OCI-LY7 (cell line): ENCODE results near the gene AATF. TPM values are rescaled to one million over a fixed set of nuclear protein-coding genes. Genes with fewer than 3 reads are reported as not detected.

Experiments
- BruUV-seq: library from RNA; stranded (reverse); fragments of 400-500 nt; replicated peaks from 2 replicates; lab custom pipeline; 2021; lab: Mats Ljungman, UMichigan
- CTCF ChIA-PET: fragments of 300-600 bp; sonication (Branson Sonifier 250); formaldehyde crosslinking; loops from one replicate; lab custom pipeline; 2022; ENCODE audit warnings: antibody characterized with exemption; ENCODE audit not compliant: unreplicated experiment; lab: Charles Lee
- POLR2A ChIA-PET: fragments of 300-600 bp; sonication (Branson Sonifier 250); formaldehyde crosslinking; loops from one replicate; lab custom pipeline; 2022; ENCODE audit warnings: antibody characterized with exemption; lab: Charles Lee
- DNase-seq: peaks from one replicate; pipeline ENCODE4 v3.0.0-alpha.2; 2015; ENCODE audit warnings: low spot score
- H2AFZ ChIP-seq: fragments of 200-600 bp; sonication (generic), shearing (Covaris generic); 2 replicates; pipeline ENCODE4 v1.6.1; 2014; ENCODE audit warnings: mild to moderate bottlenecking, antibody characterized with exemption, low read length, moderate library complexity
- H3K27ac ChIP-seq: fragments of 200-600 bp; sonication (generic); 2 replicates; pipeline ENCODE4 v1.5.1; 2014; ENCODE audit warnings: mixed run types, low read depth, mild to moderate bottlenecking, moderate library complexity, low read length, inconsistent platforms; ENCODE audit not compliant: poor library complexity, severe bottlenecking
- H3K36me3 ChIP-seq: fragments of 200-600 bp; sonication (generic); 2 replicates; pipeline ENCODE4 v1.6.1; 2014; ENCODE audit warnings: mild to moderate bottlenecking, antibody characterized with exemption, low read length, moderate library complexity, mixed read lengths; ENCODE audit not compliant: insufficient read depth
- H3K4me1 ChIP-seq: fragments of 200-600 bp; sonication (generic); 2 replicates; pipeline ENCODE4 v1.5.1; 2014; ENCODE audit warnings: mild to moderate bottlenecking, low read length; ENCODE audit not compliant: insufficient read depth, poor library complexity, severe bottlenecking
- H3K4me2 ChIP-seq: fragments of 200-600 bp; sonication (generic); 2 replicates; pipeline ENCODE4 v1.6.1; 2014; ENCODE audit warnings: mild to moderate bottlenecking, low read length
- H3K4me3 ChIP-seq: fragments of 200-600 bp; sonication (generic); 2 replicates; pipeline ENCODE4 v1.5.1; 2014; ENCODE audit warnings: mild to moderate bottlenecking, low read depth, low read length; ENCODE audit not compliant: poor library complexity, severe bottlenecking
- H3K79me2 ChIP-seq: fragments of 200-600 bp; sonication (generic); 2 replicates; pipeline ENCODE4 v1.6.1; 2016; ENCODE audit warnings: low read depth, mild to moderate bottlenecking, low read length, moderate library complexity, mixed read lengths; ENCODE audit not compliant: insufficient read depth
- H3K9me2 ChIP-seq: fragments of 200-600 bp; sonication (generic); 2 replicates; pipeline ENCODE4 v1.6.1; 2016; ENCODE audit warnings: mild to moderate bottlenecking, low read length, mixed read lengths; ENCODE audit not compliant: insufficient read depth
- H3K9me3 ChIP-seq: fragments of 200-600 bp; sonication (generic); 2 replicates; pipeline ENCODE4 v1.6.1; 2014; ENCODE audit warnings: mild to moderate bottlenecking, mixed run types, low read length, mixed read lengths
- H4K20me1 ChIP-seq: fragments of 200-600 bp; sonication (generic); 2 replicates; pipeline ENCODE4 v1.6.1; 2014; ENCODE audit warnings: mild to moderate bottlenecking, antibody characterized with exemption, low read length, moderate library complexity, mixed read lengths; ENCODE audit not compliant: insufficient read depth
- EZH2phosphoT487 ChIP-seq: fragments of 200-600 bp; sonication (generic); IDR thresholded peaks from 2 replicates; pipeline ENCODE4 v1.6.1; 2018; ENCODE audit warnings: low read depth, borderline replicate concordance, mild to moderate bottlenecking, mixed run types, antibody characterized with exemption, low read length, moderate library complexity, mixed read lengths
- intact Hi-C: fragments of 100-400 bp; cut with micrococcal nuclease; formaldehyde crosslinking; loops from one replicate; pipeline ENCODE4 v1.10.0; 2022; ENCODE audit not compliant: unreplicated experiment
- total RNA-seq, 2 experiments: library from RNA; depleted of rRNA in 1 of 2; stranded (reverse); fragments of >200 nt in 1 of 2; shearing (Covaris generic) in 1 of 2; gene quantifications; 2 replicates each; pipeline ENCODE4 v1.2.3, GENCODE V29; 2014 to 2022
- TF ChIP-seq, protein P1 (sequence below): fragments of 200-600 bp; sonication (generic); conservative IDR thresholded peaks from 2 replicates; pipeline ENCODE4 v1.5.1; 2014; ENCODE audit warnings: mild to moderate bottlenecking, antibody characterized with exemption, low read length, moderate library complexity, mixed read lengths

AATF gene
- total RNA-seq, 2 experiments from 2014 or later = 83.5 to 94.3 TPM

GRCh38 chr17:36977066-36977465, 28.3 kb downstream of the AATF start:
- ChIA-PET CTCF (no interaction called here), POLR2A (no interaction called here)
- Histone ChIP-seq H4K20me1 (peaks cover 38% of the 10 kb centered on the region), H3K9me3 (no peaks in the 10 kb centered on the region), H3K27ac (no peak overlapping the region), H3K4me1 (no peaks in the 10 kb centered on the region), H3K4me2 (no peak overlapping the region), H3K4me3 (no peak overlapping the region), H2AFZ (no peak overlapping the region), H3K9me2 (no peaks in the 10 kb centered on the region), H3K36me3 (peaks cover 52% of the 10 kb centered on the region), H3K79me2 (peaks cover 86% of the 10 kb centered on the region; the same call in 1 of the 2 replicates)
- BruUV-seq = no TSS peak
- no peak for TF ChIP-seq EZH2phosphoT487
- TF ChIP-seq, protein P1, sequence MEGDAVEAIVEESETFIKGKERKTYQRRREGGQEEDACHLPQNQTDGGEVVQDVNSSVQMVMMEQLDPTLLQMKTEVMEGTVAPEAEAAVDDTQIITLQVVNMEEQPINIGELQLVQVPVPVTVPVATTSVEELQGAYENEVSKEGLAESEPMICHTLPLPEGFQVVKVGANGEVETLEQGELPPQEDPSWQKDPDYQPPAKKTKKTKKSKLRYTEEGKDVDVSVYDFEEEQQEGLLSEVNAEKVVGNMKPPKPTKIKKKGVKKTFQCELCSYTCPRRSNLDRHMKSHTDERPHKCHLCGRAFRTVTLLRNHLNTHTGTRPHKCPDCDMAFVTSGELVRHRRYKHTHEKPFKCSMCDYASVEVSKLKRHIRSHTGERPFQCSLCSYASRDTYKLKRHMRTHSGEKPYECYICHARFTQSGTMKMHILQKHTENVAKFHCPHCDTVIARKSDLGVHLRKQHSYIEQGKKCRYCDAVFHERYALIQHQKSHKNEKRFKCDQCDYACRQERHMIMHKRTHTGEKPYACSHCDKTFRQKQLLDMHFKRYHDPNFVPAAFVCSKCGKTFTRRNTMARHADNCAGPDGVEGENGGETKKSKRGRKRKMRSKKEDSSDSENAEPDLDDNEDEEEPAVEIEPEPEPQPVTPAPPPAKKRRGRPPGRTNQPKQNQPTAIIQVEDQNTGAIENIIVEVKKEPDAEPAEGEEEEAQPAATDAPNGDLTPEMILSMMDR = no peak
- DNase-seq = no peak
- intact Hi-C loops = no loop called here

- H4K20me1 ChIP-seq = peaks cover 38% of the 10 kb centered on the region
- no TSS peak for BruUV-seq
- peaks cover 52% of the 10 kb centered on the region for H3K36me3 ChIP-seq
- H3K9me3 ChIP-seq = no peaks in the 10 kb centered on the region
- H3K9me2 ChIP-seq = no peaks in the 10 kb centered on the region
- ChIA-PET CTCF (no interaction called here), POLR2A (no interaction called here)
- no peak overlapping the region for H3K4me3 ChIP-seq
- TF ChIP-seq, protein P1 = no peak
- no peak overlapping the region for H3K27ac ChIP-seq
- H3K4me1 ChIP-seq = no peaks in the 10 kb centered on the region
- peaks cover 83% of the 10 kb centered on the region; the same call in 1 of the 2 replicates for H3K79me2 ChIP-seq
- no peak overlapping the region for H2AFZ ChIP-seq
- no peak for DNase-seq
- no peak overlapping the region for H3K4me2 ChIP-seq
- intact Hi-C loops = no loop called here
These were observed 28.8 kb downstream of the AATF start for GRCh38 chr17:36977568-36977967.

- H3K9me3 ChIP-seq = no peaks in the 10 kb centered on the region
- no peaks in the 10 kb centered on the region for H3K9me2 ChIP-seq
- H3K79me2 ChIP-seq = peaks cover 76% of the 10 kb centered on the region; the same call in 1 of the 2 replicates
- BruUV-seq = no TSS peak
- H2AFZ ChIP-seq = no peak overlapping the region
- no peak overlapping the region for H3K27ac ChIP-seq
- no peak overlapping the region for H3K4me3 ChIP-seq
- no peaks in the 10 kb centered on the region for H3K4me1 ChIP-seq
- H3K36me3 ChIP-seq = peaks cover 57% of the 10 kb centered on the region
- no peak for DNase-seq
- H3K4me2 ChIP-seq = no peak overlapping the region
- TF ChIP-seq, protein P1 = no peak
- no peak for TF ChIP-seq EZH2phosphoT487
- POLR2A ChIA-PET = interaction anchor here (0.7 to 0.9 kb wide), 2 partner anchors 12 to 87 kb away, joined by 3 to 4 read pairs; no protein-coding TSS in a partner anchor
- CTCF ChIA-PET = no interaction called here
- intact Hi-C loops = no loop called here
- peaks cover 38% of the 10 kb centered on the region for H4K20me1 ChIP-seq
These were observed 30.2 kb downstream of the AATF start for GRCh38 chr17:36978810-36979564.
